Activated CD8-positive, alpha-beta memory T cell treated with anti-CD3 and anti-CD28 coated beads for 24 hours (primary cell): ENCODE data around the gene DVL2.
A peak's percentile ranks its signal among the peaks of the same experiment; 100 is the strongest.

Experiments
- DNase-seq: peaks from one replicate; pipeline ENCODE4 v3.0.0-alpha.2; 2020

The DVL2 gene

DNA sequence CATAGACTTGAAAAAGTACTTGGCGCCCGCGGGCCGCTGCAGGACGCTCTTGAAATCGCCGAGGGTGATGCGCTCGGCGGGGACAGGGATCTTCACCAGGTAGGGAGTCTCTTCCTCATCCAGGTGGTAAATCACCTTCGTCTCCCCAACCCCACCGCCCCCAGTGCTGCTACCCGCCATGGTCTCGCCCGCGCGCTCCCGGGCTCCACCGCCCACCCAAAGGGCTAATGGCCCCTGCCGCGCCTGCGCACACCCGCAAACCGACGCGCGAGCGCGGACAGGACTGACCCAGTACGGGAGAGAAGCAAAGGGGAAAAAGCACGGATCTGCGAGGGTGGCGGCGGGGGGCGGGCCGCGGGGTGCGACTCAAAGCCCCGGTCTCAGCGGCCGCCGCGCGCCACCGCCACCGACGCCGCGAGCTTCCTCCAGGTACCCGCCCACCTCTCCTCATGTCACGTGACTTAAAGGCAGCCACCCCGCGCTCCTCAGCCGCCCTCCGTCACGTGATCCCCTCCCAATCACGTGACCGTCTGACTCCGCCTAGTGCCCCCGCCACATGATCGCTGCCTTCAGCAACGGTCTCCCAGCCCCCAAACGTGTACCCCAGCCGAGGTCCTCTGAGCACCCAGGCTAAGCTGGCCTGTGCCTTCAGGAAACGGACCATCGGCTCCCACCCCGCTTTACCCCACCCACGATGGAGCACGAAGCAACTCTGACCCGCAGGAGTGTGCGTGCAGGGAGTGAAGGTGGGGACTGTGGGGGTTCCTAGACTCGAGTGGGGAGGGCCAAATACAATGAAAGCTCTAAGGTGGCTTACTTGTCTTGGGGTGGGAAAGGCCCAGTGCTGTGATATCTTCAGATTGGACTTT, at the start of gene DVL2:
Gene DVL2 (minus strand): TSS at position 435 of the 869 bp plus-strand sequence. CDS start 255 bp downstream, at position 180.
- peak; percentile 97 for DNase-seq

DNA sequence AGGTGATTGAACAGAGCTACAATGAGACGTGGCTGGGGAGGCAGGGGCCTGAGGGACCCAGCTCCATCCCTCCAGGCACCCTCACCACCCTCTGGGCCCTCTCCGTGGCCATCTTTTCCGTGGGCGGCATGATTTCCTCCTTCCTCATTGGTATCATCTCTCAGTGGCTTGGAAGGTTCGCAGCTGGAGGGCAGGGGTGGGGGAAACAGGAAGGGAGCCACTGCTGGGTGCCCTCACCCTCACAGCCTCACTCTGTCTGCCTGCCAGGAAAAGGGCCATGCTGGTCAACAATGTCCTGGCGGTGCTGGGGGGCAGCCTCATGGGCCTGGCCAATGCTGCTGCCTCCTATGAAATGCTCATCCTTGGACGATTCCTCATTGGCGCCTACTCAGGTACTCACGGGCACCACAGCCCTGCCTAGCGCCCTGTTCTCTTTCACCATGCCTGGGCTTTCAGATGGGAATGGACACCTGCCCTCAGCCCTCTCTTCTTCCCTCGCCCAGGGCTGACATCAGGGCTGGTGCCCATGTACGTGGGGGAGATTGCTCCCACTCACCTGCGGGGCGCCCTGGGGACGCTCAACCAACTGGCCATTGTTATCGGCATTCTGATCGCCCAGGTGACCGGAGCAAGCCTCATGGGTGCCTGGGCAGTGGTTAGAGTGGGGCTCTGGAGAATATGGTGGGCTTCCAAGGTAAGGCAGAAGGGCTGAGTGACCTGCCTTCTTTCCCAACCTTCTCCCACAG, 49.3 kb upstream of the DVL2 start:
- DNase-seq = no peak

DNA sequence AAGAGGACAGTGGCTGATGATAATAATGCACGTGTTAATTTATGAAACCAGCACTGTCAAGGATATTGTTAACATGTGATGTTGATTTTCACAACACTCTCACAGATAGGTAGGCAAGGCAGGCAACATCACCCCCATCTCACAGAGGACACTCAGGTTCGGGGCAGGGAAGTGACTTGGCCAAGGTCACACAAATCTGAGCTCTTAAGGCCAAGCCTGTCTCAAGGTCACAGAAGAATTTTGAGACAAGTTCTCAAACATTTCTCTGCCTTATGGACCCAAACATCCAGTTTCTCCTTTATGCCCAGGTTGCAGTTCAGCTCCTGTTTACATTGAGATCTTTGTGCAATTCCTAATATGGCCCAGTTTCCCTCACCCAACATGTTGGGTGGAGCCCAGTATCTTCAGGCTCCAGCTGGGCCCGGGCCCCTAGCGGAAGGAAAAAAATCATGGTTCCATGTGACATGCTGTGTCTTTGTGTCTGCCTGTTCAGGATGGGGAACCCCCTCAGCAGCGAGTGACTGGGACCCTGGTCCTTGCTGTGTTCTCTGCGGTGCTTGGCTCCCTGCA, 48.5 kb upstream of the DVL2 start:
- DNase-seq = no peak

DNA sequence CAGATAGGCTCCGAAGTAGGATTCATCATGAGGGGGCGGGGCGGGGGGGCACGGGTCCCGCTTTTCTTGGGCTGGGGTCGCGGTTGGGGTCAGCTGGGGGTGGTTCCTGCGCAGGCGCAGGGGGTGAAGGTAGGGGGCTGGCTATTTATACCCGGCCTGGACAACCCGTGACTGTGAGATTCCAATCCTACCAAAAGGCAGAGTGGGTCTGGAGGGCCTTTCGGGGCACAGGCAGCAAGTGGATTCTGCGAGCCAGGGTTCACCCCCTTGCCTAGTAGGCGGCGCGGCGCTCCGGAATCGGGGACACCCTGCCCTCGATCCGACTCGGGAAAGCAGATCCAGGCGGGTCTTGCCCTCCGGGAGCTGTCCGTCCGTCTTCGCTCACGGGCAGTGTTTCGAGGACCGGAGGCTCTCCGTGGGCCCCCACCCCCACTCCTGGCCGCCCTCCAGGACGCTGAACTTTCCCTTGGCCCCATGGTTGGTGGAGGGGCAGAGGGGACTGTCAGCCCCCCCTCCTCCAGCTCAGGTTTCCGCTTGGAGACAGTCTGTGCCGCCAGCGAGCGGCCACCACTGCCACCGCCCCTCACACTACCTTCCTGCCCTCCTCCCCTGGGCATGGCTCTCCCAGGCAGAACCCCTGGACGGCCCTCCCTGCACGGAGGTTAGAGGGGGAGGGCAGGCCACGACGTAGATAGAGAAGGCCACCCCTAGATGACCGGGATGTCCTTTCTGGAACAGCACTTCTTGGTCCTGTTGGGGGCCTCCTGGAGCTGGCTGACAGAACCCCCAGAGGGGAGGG, 47.8 kb upstream of the DVL2 start:
- peak; percentile 61 for DNase-seq

DNA sequence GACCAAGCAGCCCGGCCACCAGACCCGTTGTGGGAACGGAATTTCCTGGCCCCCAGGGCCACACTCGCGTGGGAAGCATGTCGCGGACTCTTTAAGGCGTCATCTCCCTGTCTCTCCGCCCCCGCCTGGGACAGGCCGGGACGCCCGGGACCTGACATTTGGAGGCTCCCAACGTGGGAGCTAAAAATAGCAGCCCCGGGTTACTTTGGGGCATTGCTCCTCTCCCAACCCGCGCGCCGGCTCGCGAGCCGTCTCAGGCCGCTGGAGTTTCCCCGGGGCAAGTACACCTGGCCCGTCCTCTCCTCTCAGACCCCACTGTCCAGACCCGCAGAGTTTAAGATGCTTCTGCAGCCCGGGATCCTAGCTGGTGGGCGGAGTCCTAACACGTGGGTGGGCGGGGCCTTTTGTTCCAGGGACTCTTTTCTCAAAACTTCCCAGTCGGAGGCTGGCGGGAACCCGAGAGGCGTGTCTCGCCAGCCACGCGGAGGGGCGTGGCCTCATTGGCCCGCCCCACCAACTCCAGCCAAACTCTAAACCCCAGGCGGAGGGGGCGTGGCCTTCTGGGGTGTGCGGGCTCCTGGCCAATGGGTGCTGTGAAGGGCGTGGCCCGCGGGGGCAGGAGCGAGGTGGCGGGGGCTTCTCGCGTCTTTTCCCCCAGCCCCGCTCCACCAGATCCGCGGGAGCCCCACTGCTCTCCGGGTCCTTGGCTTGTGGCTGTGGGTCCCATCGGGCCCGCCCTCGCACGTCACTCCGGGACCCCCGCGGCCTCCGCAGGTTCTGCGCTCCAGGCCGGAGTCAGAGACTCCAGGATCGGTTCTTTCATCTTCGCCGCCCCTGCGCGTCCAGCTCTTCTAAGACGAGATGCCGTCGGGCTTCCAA, 47.0 kb upstream of the DVL2 start, which contains the start of gene SLC2A4:
Gene SLC2A4 (plus strand): TSS at position 645 of the 879 bp plus-strand sequence. CDS start 217 bp downstream, at position 862.
- DNase-seq = peak; percentile 94

DNA sequence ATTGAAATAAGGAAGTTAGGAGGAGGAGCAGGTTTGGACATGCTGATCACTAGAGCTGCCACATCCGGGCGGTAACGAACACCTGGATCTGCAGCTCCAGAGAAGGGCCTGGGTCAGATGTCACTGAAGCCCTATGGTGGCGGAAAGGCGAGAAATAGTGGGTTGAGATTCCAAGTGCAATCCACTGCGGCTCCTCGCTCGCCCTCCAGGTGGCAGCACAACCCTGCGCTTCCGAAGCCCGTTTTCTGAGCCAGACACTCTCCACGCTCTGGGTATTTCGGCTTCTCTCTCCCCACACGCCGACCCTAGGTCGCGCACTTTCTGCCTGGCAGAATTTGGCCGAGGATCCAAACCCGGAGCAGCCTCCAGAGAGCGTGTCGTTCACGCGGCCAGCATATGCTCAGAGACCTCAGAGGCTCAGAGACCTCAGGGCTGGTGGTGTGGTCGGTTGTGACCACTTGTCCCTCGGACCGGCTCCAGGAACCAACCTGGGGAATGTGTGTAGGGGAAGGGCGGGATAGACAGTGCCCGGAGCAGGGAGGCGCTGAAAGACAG, 46.3 kb upstream of the DVL2 start:
- peak; percentile 94 for DNase-seq

DNA sequence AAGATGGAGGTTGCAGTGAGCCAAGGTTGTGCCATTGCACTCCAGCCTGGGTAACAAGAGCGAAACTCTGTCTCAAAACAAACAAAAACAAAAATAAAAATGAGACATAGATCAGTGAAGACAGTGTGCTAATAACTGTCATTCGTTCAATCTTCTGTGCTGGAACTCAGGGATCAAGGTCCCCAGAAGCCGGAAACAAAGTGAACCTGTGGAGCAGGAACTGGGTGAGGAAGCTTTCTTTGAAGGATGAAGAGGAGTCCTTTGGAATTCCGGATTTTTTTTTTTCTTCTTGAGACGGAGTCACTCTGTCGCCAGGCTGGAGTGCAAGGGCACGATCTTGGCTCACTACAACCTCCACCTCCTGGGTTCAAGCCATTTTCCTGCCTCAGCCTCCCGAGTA, 45.1 kb upstream of the DVL2 start:
- DNase-seq = no peak

DNA sequence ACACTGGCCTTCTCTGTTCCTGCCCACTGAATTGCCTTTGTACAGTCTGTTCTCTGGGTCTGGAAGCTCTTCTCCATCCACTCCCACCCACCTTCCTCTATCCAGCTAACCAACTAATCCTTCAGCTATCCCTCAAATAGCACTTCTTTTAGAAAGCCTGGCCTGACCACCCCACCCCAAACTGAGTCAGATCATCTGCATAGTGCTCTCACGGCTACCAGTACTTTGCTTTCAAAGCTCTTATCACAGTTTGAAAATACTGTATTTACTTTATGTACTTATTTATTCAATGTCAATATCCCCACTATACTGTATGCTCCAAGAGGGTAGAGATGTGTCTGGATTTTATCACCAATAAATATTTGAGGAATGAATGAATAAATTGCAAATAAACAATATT, 32.5 kb upstream of the DVL2 start:
- DNase-seq = no peak

DNA sequence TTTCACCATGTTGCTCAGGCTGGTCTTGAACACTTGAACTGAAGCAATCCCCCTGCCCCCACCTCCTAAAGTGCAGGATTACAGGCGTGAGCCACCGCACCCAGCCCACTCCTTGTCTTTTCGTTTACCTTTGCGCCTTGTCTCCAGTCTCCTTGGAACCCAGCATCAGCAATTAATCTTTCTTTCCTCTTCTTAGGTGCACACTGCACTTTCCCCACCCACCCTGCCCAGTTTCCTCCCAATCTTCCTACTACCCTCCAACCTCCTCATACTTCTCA, 29.4 kb upstream of the DVL2 start:
- no peak for DNase-seq

DNA sequence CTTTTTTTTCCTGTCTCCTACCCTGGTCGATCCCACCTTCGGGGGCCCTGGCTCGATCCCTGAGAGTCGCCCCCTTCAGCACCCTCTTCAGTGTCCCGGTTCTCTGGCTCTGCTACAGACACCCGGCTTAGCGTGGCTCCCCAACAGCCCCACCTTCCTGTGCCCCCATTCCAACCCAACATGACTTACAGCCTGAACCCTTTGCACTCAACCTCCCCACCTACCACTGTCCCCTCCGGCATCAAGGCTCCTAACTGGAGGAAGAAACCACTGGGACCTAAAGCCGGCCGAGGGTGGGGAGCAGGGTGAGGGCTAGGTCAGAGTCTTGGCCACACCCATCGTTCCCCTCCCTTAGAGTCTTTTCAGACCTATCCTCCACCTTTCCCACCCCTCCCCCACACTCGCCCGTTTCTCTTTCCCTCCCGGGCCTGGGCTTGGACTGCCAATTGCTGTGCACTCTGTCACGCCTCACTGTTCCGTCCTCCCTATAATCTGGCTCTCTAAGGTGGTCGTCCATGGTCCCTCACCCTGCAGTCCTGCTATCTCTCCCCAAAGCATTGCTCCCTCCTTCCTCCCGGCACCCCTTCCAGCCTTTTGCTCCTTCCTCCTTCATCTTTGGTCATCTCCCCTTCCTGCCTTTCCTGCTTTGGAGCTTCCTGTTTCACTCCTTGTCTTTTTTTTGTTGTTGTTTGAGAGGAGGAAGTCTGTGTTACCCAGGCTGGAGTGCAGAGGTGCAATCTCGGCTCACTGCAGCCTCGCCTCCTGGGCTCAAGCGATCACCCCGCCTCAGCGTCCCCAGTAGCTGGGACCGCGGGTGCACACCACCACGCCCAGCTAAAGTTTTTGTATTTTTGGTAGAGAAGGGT, 28.9 kb upstream of the DVL2 start:
- peak; percentile 68 for DNase-seq

DNA sequence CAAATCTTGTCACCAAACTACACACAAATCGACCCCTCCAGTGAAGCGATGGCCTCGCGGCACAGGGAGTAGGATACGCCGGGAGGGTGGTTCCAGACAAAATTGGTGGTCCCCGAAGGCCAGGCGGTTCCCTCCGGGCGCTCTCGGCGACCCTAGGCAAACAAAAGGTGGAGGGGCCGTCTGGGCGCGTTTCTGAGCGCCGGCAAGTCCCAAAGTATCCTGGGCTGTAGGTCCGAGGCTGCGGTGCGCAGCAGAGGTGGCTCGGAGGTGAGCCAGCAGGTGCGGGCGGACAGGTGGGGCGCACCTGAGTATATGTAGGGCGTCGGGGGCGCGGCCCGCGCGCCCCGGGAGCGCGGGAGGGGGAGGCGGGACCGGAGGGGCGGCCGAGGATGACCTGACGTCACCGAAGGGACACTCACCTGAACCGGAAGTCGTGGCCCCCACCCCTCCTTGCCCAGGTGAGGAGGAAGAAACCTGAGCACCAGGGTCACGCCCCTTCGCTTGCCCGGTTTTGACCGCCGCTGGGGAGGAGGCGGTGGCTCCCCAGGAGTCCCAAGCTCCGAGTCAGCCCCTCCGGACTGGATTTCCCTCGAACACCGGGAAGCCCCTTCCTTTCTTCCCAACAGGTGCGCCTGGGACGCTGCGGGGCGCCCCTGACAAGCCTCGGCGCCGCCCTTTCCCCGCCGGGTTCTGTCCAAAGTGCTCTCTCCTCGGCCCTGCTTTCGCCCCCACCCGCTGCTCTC, 28.0 kb upstream of the DVL2 start, which contains the start of gene CLDN7:
Gene CLDN7 (minus strand): TSS at position 287 of the 743 bp plus-strand sequence. CDS start 435 bp downstream, outside the sequence.
- no peak for DNase-seq

DNA sequence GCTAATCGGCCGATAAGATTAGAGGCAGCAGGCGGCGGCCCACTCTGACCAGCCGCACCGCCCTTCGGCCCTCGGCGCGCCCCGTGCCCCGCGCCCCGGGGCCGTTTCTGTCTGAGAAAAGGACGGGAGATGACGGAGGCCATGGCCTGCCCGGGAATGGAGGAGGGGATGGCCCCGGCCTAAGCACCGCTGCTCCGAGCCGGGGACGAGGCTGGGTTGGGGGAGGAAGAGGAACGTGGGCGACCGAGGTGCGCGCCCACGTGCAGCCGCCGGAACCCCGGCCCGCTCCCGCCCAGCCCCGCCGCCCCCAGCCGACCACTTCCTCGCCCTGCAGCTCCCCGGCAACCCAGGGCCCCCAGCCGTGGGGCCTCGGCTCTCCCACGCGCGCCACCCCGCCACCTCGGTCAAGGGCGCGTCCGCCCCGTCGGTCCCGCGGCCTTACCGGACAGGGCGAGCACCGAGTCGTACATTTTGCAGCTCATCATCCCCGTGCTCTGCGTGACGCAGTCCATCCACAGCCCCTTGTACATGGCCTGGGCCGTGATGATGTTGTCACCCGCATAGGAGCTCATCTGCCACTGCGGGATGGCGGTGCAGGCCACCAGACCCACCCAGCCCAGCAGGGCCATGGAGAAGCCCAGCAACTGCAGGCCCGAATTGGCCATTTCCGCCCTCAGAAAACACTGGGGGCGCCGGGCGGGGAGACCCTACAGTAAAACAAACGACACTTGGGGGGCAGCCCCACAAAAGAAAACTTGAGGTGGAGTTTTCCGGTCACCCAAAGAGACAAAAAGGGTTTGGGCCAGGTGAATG, 27.3 kb upstream of the DVL2 start:
- DNase-seq = peak; percentile 80

DNA sequence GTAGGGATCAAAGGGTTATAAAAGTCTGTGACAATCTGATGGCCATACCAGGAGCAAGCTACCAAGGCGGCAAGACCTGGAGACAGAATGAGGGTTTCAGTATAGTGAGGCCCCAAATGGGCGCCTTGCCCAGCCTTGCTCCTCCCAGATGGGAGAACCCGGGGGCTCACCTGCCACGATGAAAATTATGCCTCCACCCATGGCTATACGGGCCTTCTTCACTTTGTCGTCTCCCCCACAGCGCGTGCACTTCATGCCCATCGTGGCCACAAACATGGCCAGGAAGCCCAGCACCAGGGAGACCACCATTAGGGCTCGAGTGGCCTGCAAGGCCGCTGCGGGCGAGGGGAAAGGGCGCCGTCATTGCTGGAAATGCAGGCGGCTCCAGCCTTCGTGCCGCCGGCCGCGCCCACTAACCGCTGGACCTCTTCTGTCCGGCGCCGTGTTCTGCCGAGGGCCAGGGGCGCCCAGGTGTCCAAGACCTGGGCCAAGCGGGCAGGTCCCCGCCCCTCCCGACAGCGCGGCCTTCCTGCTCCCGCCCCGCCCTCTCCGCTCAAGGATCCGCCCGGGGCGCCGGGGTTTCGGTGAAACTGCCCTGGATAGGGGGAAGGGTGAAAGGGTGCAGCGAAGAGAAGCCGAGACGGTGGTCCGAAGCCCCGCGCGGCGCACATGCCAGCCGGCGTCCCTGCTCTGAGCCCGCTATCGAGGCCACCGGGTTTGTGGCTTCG, 26.5 kb upstream of the DVL2 start:
- no peak for DNase-seq

DNA sequence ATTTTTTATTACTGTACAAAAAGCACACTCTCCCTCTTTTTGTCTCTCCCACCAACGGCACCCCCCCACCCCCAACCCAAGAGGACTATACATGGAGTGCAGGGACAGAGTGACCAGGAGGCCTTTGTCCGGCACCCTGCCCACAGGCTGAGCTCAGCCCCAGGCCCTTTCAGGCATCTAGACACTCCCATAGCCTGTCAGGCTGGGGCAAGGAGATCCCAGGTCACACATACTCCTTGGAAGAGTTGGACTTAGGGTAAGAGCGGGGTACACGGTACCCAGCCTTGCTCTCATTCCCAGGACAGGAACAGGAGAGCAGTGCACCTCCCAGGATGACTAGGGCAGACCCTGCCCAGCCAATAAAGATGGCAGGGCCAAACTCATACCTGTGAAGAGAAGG, 25.8 kb upstream of the DVL2 start:
- DNase-seq = no peak

DNA sequence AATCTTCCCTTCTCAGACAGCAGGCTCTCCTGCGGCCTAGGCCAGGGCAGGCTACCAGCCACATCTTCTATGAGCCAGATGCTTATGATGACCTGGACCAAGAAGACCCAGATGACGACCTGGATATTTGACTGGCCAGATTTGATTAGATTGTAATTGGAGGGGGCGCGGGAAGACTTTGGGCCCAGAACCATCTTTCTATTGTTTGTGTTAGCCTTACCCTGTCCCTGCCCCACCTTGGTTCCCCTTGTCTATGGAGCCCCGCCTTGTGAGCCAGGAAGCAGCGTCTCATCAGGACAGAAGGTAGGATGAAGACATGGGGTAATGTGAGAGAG, 25.2 kb upstream of the DVL2 start:
- DNase-seq = no peak

DNA sequence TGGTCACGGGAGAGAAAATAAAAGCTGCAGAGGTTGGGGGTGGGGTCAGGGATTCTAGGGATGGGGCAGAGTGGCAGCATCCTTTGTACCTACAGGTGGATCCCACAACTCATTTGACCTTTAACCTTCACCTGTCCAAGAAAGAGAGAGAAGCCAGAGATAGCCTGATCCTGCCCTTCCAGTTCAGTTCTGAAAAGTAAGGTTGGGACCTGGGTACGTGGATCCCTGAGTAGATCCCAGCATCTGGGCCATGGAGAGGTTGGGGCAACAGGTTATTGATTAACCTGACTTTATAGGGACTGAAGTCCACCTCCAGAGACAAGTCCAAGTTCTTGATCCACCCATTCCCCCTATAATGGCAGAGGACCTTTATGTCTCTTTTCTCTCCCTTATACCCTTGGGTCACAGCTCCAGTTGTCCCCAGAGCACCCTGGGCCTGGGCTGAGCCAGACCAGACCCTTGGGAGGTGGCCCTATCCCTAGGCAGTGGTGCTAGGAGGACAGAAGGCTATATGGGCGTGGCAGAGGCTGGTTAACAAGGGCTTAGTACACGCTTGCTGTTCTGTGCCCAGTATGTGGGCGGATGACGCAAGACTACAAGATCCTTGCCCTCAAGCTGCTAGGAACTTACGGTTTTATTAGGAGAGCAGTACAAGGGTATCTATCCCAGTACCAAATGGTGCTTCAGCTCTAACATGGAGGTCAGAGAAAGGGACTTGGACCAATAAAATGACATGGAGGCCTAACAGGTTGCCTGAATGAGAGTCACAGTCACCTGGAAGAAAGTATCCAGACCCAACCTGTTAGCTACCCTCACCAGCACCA, 24.6 kb upstream of the DVL2 start:
- no peak for DNase-seq

DNA sequence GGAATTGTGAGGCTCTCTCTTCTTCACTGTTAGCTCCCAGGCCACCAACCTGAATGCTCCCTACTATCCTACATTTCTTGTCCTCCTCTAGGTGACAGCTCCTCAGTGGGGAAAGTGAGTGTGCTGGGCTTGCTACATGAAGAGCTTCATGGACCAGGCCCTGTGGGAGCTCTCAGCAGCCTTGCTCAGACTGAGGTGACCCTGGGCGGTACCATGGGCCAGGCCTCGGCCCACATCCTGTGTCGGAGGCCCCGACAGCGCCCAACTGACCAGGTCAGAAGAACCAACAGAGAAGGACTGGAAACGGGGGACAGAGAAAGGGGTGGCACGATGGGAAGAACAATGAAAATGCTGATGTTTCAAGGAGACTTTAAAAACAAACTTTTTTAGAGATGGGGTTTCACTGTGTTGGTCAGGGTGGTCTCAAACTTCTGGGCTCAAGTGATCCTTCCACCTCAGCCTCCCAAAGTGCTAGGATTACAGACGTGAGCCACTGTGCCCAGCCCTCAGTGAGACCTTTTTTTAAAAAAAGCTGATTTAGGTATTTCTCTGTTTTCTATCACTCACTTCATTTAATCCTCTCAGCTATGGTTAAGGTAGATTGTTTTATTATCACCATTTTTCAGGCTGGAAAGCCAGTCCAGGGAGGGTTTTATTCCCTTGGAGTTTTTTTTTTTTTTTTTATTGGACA, 22.6 kb upstream of the DVL2 start:
- DNase-seq = no peak
